ENCODE data around the gene FADS2. TPM values are rescaled to one million over a fixed set of nuclear protein-coding genes. Genes with fewer than 3 reads are reported as not detected.

Gene FADS2
- total RNA-seq, 4 donors from 2014 or later: 2.7 to 28.8 (median 3.9) TPM

- intact Hi-C loops (cut with DNase I; ENCODE audit: low total_unique reads): no loop called here
- no peak for TF ChIP-seq CTCF (IDR thresholded peaks at IDR 0.05)
- TF ChIP-seq POLR2AphosphoS5 (IDR thresholded peaks at IDR 0.05): no peak
- 76 to 85% methylated on average over 4 to 14 of the region's 14 CpGs for WGBS, 2 donors (ENCODE audit: low coverage in 1 of 2)
Observed at GRCh38 chr11:61779666-61780525, 48.2 kb upstream of the FADS2 start.

GRCh38 chr11:61780581-61781162, 47.4 kb upstream of the FADS2 start:
- no peak for DNase-seq
- WGBS, 2 donors (ENCODE audit: low coverage in 1 of 2): 81 to 83% methylated on average over 5 to 9 of the region's 9 CpGs
- in situ Hi-C loops (cut with MboI; ENCODE audit: low pct_ligation_motif_present in 1 of 4, low pct_unique_long_range_greater_than_20kb in 1 of 4, low sequenced_read_pairs in 3 of 4) (loop anchor here in 2 of 4 donors (25.0 kb wide), 1 partner anchor 332 kb away; the partner anchor contains the start of gene INCENP (in 2 of the 2)), intact Hi-C loops (cut with DNase I; ENCODE audit: low total_unique reads) (no loop called here)
- H3K27ac ChIP-seq: no peak overlapping the region
- no peaks in the 10 kb centered on the region for H3K9me3 ChIP-seq
- H3K4me3 ChIP-seq: no peak overlapping the region
- H3K27me3 ChIP-seq: no peaks in the 10 kb centered on the region
- H3K36me3 ChIP-seq: no peaks in the 10 kb centered on the region
- TF ChIP-seq POLR2A (IDR thresholded peaks at IDR 0.05): no peak
- TF ChIP-seq POLR2AphosphoS5 (IDR thresholded peaks at IDR 0.05): no peak
- no peak for TF ChIP-seq CTCF (IDR thresholded peaks at IDR 0.05)
- TF ChIP-seq EP300 (IDR thresholded peaks at IDR 0.05; ENCODE audit: low read depth): no peak
- H3K4me1 ChIP-seq: peaks cover 0 to 7% (median 0%) of the 10 kb centered on the region in 4 donors

More at GRCh38 chr11:61779666-61780525, 48.2 kb upstream of the FADS2 start:
- in situ Hi-C loops (cut with MboI; ENCODE audit: low pct_ligation_motif_present in 1 of 4, low pct_unique_long_range_greater_than_20kb in 1 of 4, low sequenced_read_pairs in 3 of 4): loop anchor here in 2 of 4 donors (25.0 kb wide), 1 partner anchor 332 kb away; the partner anchor contains the start of gene INCENP (in 2 of the 2)
- peaks cover 0 to 7% (median 0%) of the 10 kb centered on the region in 4 donors for H3K4me1 ChIP-seq
- H3K9me3 ChIP-seq: no peaks in the 10 kb centered on the region
- no peak overlapping the region for H3K4me3 ChIP-seq
- H3K36me3 ChIP-seq: no peaks in the 10 kb centered on the region
- no peak overlapping the region for H3K27ac ChIP-seq
- H3K27me3 ChIP-seq: no peaks in the 10 kb centered on the region
- DNase-seq: no peak

DNA sequence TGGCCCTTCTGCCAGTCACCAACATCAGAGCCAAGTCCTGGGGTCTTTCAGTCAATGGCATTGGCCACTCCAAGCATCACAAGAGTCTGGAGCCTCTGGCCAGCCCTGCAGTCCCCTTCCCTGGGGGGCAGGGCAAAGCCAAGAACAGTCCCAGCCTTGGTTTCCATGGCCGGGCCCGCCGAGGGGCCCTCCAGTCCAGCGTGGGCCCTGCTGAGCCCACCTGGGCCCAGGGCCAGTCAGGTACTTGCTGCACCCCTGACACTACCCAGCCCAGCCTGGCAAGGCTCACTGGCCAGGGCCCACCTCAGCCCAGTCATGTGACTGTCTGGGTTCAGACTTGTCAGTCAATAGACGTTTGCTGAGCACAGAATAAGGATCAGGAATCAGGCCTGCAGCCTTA, 46.5 kb upstream of the FADS2 start:
- Histone ChIP-seq H3K27ac (no peak overlapping the region), H3K9me3 (no peaks in the 10 kb centered on the region), H3K4me1 (peaks cover 0 to 7% (median 0%) of the 10 kb centered on the region in 4 donors), H3K4me3 (no peak overlapping the region), H3K27me3 (no peaks in the 10 kb centered on the region), H3K36me3 (peaks cover 0 to 6% (median 0%) of the 10 kb centered on the region in 4 donors)
- in situ Hi-C loops (cut with MboI; ENCODE audit: low pct_ligation_motif_present in 1 of 4, low pct_unique_long_range_greater_than_20kb in 1 of 4, low sequenced_read_pairs in 3 of 4): loop anchor here in 2 of 4 donors (25.0 kb wide), 1 partner anchor 331 kb away; the partner anchor contains the start of gene INCENP (in 2 of the 2)
- no peak for DNase-seq
- TF ChIP-seq POLR2A (IDR thresholded peaks at IDR 0.05) (no peak), POLR2AphosphoS5 (IDR thresholded peaks at IDR 0.05) (no peak), CTCF (IDR thresholded peaks at IDR 0.05) (no peak), EP300 (IDR thresholded peaks at IDR 0.05; ENCODE audit: low read depth) (no peak)
- 91% methylated on average over 5 of the region's 5 CpGs; no CpG with 5 or more reads in 1 of the 2 donors for WGBS, 2 donors (ENCODE audit: low coverage in 1 of 2)
- intact Hi-C loops (cut with DNase I; ENCODE audit: low total_unique reads): no loop called here

DNA sequence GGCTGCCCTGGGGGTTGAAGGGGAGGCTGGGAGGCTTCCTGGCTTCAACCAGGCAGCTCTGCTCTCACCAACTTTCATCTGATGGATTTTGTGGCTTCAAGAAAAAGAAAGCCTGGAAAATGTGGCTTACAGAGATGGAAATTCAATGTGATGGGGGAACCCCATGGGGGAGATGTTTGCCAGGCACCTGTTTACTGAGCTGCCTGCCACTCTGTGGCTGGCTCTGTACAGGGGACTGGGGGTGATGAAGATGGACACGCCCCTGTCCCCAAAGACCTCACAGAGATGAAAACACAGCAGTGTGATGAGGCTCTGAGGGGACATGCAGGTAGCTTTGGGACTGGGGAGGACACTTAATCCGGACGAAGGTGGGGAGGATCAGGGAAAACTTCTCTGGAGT, 45.8 kb upstream of the FADS2 start:
- WGBS, 2 donors (ENCODE audit: low coverage in 1 of 2): 80% methylated on average over 3 of the region's 3 CpGs; no CpG with 5 or more reads in 1 of the 2 donors
- no peaks in the 10 kb centered on the region for H3K27me3 ChIP-seq
- TF ChIP-seq POLR2AphosphoS5 (IDR thresholded peaks at IDR 0.05) (no peak), POLR2A (IDR thresholded peaks at IDR 0.05) (no peak), CTCF (IDR thresholded peaks at IDR 0.05) (no peak), EP300 (IDR thresholded peaks at IDR 0.05; ENCODE audit: low read depth) (no peak)
- in situ Hi-C loops (cut with MboI; ENCODE audit: low pct_ligation_motif_present in 1 of 4, low pct_unique_long_range_greater_than_20kb in 1 of 4, low sequenced_read_pairs in 3 of 4): loop anchor here in 2 of 4 donors (25.0 kb wide), 1 partner anchor 330 kb away; the partner anchor contains the start of gene INCENP (in 2 of the 2)
- peaks cover 0 to 13% (median 0%) of the 10 kb centered on the region in 4 donors for H3K36me3 ChIP-seq
- no peak for DNase-seq
- no peak overlapping the region for H3K4me3 ChIP-seq
- H3K27ac ChIP-seq: no peak overlapping the region
- H3K9me3 ChIP-seq: no peaks in the 10 kb centered on the region
- intact Hi-C loops (cut with DNase I; ENCODE audit: low total_unique reads): no loop called here
- peaks cover 0 to 3% (median 0%) of the 10 kb centered on the region in 4 donors for H3K4me1 ChIP-seq

Data from transverse colon (tissue), 4 donors.